Fibroblast of villous mesenchyme (primary cell): Measurements from ENCODE around the gene RERE. TPM values are rescaled to one million over a fixed set of nuclear protein-coding genes. Genes with fewer than 3 reads are reported as not detected.

Experiments
- DNase-seq: peaks from one replicate; pipeline ENCODE4 v3.0.0-alpha.2; 2010; ENCODE audit warnings: low read depth
- H3K4me3 ChIP-seq: 2 replicates; pipeline ENCODE4 v1.5.1; 2011; ENCODE audit warnings: low read depth, mild to moderate bottlenecking, low read length
- CTCF ChIP-seq: IDR thresholded peaks from 2 replicates; pipeline ENCODE4 v1.5.1; 2012; ENCODE audit warnings: low read depth, mild to moderate bottlenecking, low read length; ENCODE audit not compliant: insufficient read depth
- total RNA-seq: library from RNA; depleted of rRNA; stranded (reverse); fragments of >200 nt; gene quantifications from 2 replicates; pipeline ENCODE4 v1.2.3, GENCODE V29; 2012

The RERE gene
- total RNA-seq, 1 donor = 51.4 TPM

- no peak for DNase-seq
- no peak overlapping the region for H3K4me3 ChIP-seq
- no peak for TF ChIP-seq CTCF
Measured at GRCh38 chr1:8863138-8863537, 45.7 kb upstream of the RERE start.

- DNase-seq = no peak
- TF ChIP-seq CTCF = peak; percentile 67
- no peak overlapping the region for H3K4me3 ChIP-seq
Measured at GRCh38 chr1:8862528-8862927, 45.1 kb upstream of the RERE start.

- no peak for DNase-seq
- H3K4me3 ChIP-seq = no peak overlapping the region
- TF ChIP-seq CTCF = no peak
Measured at GRCh38 chr1:8860738-8861516, 43.5 kb upstream of the RERE start.

GRCh38 chr1:8858888-8859706, 41.7 kb upstream of the RERE start:
- H3K4me3 ChIP-seq = no peak overlapping the region
- TF ChIP-seq CTCF = peak; percentile 74
- peak; percentile 76 for DNase-seq

- DNase-seq = peak; percentile 85
- H3K4me3 ChIP-seq = no peak overlapping the region
- no peak for TF ChIP-seq CTCF
Measured at GRCh38 chr1:8858112-8858668, 40.8 kb upstream of the RERE start.

GRCh38 chr1:8856689-8857412, 39.4 kb upstream of the RERE start:
- no peak overlapping the region for H3K4me3 ChIP-seq
- no peak for DNase-seq
- TF ChIP-seq CTCF = no peak
